ENCODE results near the gene RHOBTB1.
"Not testable (repeated sequence)": the region's sequence is repeated elsewhere in the genome, so short reads cannot be mapped to it uniquely, and the experiment has no call there.

RHOBTB1 gene

GRCh38 chr10:60908031-60908430 is 36.0 kb downstream of the RHOBTB1 start:
- DNase-seq (ENCODE audit: low read depth in 2 of 3, low spot score in 2 of 3): no peak

DNA sequence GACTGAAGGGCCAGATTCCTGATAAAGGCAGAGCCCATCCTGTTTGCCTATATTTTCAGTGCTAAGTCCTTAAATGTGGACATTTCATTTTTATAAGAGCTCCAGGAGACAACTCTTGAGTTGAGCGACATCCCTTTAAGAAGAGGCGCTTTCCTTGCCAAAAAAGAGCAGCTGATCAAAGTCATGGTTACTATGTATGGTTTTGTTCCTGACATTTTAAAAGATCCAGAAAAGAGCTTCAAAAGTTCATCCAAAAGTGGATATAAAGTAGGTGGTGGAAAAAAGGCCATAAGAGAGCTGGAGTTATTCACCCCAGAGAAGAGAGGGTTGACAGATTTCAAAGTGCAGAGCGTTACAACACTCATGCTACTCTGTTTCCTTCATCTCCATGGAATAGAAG is 36.7 kb downstream of the RHOBTB1 start:
- no peak for DNase-seq (ENCODE audit: low read depth in 2 of 3, low spot score in 2 of 3)

DNA sequence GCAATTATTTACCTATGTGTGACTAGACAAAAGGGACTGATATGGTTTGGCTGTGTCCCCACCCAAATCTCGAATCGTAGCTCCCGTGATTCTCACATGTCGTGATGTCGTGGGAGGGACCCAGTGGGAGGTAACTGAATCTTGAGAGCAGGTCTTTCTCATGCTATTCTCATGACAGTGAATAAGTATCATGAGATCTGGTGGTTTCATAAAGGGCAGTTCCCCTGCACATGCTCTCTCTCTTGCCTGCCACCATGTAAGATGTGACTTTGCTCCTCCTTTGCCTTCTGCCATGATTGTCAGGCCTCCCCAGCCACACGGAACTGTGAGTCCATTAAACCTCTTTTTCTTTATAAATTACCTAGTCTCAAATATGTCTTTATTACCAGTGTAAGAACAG is 37.2 kb downstream of the RHOBTB1 start:
- not testable (repeated sequence) for DNase-seq (ENCODE audit: low read depth in 2 of 3, low spot score in 2 of 3)

DNA sequence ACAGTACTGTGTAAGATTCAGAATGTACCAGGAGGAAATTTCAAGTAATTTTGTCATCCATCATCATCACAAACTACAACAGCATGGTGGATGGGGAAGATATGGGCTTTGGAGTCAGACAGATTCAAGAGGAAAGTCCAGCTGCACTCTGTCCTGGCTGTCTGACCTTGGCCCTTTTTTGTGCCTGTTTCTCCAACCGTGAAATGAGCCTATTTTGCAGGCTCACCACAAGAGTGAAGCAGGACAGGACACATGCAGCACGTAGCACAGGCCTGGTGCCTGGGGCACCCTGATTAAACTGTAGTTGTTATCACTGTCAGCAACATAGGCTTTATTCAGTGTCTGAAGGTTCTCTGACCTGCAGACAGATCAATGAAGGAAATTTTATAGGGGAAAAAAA is 37.6 kb downstream of the RHOBTB1 start:
- DNase-seq (ENCODE audit: low read depth in 2 of 3, low spot score in 2 of 3): no peak

GRCh38 chr10:60905580-60905979 is 38.4 kb downstream of the RHOBTB1 start:
- DNase-seq (ENCODE audit: low read depth in 2 of 3, low spot score in 2 of 3): no peak

DNA sequence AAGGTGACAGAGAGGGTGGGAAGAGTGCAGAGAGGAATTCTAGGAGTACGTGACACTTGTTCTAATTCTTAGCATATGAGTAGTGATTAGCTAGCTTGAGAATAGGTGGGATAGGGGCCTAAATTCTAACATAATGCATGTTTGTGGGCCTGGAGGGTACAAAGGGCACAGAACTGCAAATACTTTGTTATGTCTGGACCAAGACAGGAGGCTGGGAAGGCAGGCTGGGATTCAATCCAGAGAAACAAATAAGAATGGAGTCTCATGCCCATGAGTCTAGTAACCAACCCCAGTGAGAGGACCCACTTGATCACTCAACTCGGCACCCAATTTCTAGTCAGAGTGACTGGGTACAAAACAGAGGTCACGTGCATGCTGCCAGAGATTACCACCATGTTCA is 40.9 kb downstream of the RHOBTB1 start:
- no peak for DNase-seq (ENCODE audit: low read depth in 2 of 3, low spot score in 2 of 3)

DNA sequence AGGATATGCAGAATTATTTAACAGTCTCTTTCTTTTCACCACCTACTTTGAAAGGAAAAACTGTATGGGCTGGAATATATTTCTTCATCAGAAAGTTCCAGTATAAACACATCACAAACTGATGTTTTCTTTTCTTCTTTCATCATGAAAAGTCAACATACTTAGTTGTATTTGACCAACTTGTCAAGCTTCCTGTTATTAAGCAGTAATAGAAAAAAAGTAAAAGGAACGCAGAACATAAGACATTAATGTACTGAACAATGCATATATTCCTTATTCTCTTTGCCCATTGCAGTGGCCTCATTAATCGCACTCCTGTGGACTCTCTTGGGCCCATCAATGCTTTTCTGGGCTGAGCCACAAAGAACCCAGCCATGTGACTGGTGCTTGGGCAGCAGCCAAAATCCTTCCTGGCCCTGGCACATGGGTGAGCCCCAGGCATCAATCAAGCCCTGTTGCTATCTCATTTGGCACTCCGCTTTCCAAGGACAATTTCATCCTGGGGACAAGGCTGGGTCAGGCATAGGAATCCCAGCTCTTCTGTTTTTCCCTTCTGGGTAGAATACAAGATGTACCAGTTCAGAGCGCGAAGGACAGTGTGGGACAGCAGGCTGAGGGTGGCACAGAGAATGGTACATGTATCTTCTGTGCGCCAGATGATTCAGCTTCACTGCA is 42.3 kb downstream of the RHOBTB1 start:
- DNase-seq (ENCODE audit: low read depth in 2 of 3, low spot score in 2 of 3): no peak

- no peak for DNase-seq (ENCODE audit: low read depth in 2 of 3, low spot score in 2 of 3)
Observed at GRCh38 chr10:60899266-60899665, 44.7 kb downstream of the RHOBTB1 start.

- no peak for DNase-seq (ENCODE audit: low read depth in 2 of 3, low spot score in 2 of 3)
Observed at GRCh38 chr10:60898321-60898720, 45.7 kb downstream of the RHOBTB1 start.

DNA sequence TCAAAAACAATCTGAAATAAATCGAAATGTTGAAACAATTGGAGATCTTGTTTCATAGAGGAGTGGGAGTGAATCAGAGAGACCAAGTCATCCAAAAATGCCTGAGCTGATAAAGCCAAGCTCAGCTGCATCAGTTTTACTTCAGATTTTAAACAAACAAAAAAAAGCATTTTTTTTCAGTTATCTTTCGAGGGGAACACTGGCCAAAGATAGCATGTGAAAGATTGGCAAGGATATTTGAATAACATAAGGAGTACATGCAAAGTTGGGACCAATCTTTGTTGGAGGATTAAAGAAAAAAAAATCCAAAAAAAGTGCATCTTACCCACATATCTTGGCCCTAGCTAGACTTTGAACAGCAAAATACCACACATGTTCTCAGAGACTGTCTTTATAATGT is 47.2 kb downstream of the RHOBTB1 start:
- no peak for DNase-seq (ENCODE audit: low read depth in 2 of 3, low spot score in 2 of 3)

- no peak for DNase-seq (ENCODE audit: low read depth in 2 of 3, low spot score in 2 of 3)
Observed at GRCh38 chr10:60896033-60896432, 48.0 kb downstream of the RHOBTB1 start.

DNA sequence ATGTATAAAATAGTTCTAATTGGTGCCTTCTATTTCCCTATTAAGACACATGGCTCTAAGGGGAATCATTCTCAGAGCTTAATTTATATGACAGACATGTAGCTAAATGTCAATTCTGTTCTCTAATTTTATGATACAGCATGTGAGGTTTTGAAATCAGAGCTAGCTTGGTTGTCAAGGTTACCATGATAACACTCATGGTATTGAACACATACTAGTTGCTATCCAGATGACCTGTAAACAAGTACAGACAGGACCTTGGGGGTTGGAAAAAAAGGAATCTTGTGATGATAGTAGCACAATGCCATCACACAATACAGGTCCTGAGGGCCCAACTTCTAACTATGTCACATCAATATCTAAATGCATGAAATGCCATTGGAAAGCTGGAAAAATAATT is 49.2 kb downstream of the RHOBTB1 start:
- DNase-seq (ENCODE audit: low read depth in 2 of 3, low spot score in 2 of 3): no peak

DNA sequence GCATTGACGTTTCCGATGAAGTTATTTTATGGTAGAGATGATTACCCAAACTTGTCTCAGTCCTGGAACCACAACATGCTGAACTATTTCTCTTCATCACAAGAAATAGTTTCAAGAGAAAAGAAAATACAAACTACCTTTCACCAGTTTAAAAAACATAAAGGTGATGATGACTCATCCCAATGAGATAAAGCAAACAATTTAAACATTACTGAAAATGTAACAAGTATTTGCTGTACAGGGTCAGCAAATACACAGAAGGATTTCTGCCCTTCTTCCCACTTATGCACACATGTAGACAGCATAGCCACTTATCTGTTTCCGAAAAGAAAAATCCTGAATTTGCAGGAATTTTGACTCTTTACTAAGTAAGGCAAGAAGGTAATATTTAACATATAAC is 50.8 kb downstream of the RHOBTB1 start:
- DNase-seq (ENCODE audit: low read depth in 2 of 3, low spot score in 2 of 3): no peak

DNA sequence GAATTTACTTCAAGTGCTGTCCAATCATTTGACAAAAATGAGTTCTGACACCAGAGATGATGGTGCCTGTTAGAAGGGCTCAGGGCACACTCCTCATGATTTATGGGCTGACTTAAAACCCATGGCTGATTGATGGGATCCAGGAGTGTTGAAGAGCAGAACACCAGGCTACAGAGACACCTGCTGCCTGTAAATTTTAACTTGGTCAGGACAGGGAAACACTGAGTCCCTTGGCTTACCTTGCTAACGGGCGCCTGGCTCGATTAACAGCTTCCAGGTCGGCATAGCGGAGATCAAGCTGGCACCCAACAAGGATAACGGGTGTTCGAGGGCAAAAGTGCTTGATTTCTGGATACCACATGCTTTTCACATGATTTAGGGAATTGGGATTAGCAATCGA is 51.4 kb downstream of the RHOBTB1 start:
- DNase-seq (ENCODE audit: low read depth in 2 of 3, low spot score in 2 of 3): no peak

- no peak for DNase-seq (ENCODE audit: low read depth in 2 of 3, low spot score in 2 of 3)
Observed at GRCh38 chr10:60890811-60891210, 53.2 kb downstream of the RHOBTB1 start.

GRCh38 chr10:60883187-60883586 is 60.8 kb downstream of the RHOBTB1 start:
- DNase-seq (ENCODE audit: low read depth in 2 of 3, low spot score in 2 of 3): no peak

DNA sequence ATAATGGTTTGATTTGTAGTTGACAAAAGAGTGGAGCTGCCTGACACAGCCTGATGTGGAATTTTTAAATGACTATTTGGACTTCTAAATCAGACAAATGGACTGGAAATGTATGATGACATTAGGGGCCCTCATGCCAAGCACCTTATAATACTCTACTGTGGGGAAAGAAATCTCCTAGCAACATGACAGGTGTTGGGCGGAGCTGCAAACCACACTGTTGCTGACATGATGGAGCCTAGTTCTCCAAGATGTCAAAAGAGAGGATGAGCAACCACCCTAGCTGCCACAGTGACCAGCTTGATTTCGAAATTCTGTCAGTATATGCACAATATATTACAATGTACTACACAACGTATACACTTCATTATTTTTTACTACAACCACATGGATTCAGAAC is 65.8 kb downstream of the RHOBTB1 start:
- no peak for DNase-seq (ENCODE audit: low read depth in 2 of 3, low spot score in 2 of 3)

DNA sequence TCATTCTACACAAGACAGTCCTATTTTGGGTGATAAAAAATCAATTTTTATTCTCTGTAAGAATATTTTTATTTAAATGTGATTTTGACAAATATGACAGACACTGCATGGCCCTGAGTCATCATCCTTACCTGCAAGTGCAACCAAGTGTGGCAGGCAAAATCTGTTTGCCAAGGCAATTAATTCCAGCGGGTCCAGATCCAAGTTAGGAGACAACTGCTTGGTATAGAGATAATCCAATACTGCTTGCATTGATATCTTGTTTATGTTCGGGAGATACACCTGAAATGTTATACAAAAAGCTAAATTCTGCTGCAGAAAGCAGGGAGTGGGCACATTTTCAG is 66.2 kb downstream of the RHOBTB1 start:
- no peak for DNase-seq (ENCODE audit: low read depth in 2 of 3, low spot score in 2 of 3)

GRCh38 chr10:60877061-60877776 is 66.8 kb downstream of the RHOBTB1 start:
- DNase-seq (ENCODE audit: low read depth in 2 of 3, low spot score in 2 of 3): no peak

DNA sequence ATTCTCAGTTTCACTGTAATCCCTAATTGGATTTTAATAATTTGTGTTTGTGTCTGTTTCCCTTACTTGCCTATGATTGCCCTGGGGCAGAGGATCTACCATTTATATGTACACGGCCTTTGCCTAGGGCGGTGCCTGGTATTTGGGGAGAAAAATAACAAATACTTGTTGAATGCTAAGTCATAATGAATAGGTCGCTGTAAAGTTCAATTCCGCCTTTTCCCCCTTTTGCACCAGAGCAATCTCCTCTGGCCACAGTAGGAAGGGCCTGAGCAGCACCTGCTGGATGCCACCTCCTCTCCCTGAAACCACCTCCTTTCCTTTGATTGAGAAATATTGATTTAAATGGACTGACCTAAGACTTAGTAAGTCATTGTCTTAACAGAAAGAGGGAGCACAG is 70.2 kb downstream of the RHOBTB1 start:
- DNase-seq (ENCODE audit: low read depth in 2 of 3, low spot score in 2 of 3): no peak

GRCh38 chr10:60872451-60872850 is 71.5 kb downstream of the RHOBTB1 start:
- no peak for DNase-seq (ENCODE audit: low read depth in 2 of 3, low spot score in 2 of 3)

DNA sequence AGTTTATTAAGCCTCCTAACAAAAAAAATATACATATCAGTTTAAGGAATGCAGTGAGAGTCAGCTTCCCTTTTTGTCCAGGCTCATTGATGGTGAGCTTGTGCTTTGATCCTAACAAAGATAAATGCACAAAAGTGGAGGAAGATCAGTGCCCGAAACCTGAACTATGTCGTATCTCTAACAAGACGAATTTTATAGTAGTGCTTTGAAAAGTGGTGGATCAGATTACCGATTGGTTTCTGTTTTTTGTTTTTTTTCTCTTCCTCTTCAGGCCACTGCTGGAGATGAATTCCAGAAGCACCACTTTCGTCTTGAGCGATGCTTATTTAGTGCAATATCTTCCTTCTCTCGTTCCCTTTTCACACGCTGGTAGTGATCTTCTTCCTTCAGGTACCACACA is 72.8 kb downstream of the RHOBTB1 start:
- no peak for DNase-seq (ENCODE audit: low read depth in 2 of 3, low spot score in 2 of 3)

GRCh38 chr10:60870803-60871202 is 73.2 kb downstream of the RHOBTB1 start:
- DNase-seq (ENCODE audit: low read depth in 2 of 3, low spot score in 2 of 3): no peak

All from activated CD8-positive, alpha-beta memory T cell treated with anti-CD3 and anti-CD28 coated beads for 48 hours (primary cell).